ENCODE results near the gene B4GALT2.

The B4GALT2 gene

DNA sequence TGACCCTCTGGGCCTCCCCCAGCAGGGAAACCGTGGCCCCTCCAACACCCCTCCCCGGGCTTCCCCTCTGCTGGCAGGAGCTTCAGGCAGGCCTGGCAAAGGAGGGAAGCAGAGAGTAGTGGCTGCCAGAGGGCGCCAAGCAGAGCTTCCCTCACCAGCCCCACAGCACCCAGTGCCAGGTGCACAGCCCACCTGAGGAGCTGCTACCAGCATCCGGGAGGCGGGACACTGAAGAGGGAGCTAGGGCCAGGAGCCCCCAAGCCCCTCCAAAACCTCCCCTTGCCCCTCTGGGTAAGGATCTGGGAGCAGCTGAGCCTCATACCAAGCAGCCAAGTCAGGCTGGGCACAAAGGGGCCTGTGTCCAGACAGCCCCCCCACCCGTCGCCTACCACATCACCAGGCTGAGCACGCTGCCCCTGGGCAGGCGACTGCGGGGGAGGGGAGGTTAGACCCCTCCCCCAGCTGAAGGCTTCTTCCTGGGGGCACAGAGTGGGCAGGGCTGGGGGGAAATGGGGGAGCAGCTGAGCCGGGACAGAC lies 32.0 kb downstream of the B4GALT2 start:
- peaks cover 7% of the 10 kb centered on the region for H3K27me3 ChIP-seq
- H3K27ac ChIP-seq: no peak overlapping the region
- no peaks in the 10 kb centered on the region for H3K36me3 ChIP-seq
- H3K9me3 ChIP-seq: no peaks in the 10 kb centered on the region
- TF ChIP-seq, protein P1, sequence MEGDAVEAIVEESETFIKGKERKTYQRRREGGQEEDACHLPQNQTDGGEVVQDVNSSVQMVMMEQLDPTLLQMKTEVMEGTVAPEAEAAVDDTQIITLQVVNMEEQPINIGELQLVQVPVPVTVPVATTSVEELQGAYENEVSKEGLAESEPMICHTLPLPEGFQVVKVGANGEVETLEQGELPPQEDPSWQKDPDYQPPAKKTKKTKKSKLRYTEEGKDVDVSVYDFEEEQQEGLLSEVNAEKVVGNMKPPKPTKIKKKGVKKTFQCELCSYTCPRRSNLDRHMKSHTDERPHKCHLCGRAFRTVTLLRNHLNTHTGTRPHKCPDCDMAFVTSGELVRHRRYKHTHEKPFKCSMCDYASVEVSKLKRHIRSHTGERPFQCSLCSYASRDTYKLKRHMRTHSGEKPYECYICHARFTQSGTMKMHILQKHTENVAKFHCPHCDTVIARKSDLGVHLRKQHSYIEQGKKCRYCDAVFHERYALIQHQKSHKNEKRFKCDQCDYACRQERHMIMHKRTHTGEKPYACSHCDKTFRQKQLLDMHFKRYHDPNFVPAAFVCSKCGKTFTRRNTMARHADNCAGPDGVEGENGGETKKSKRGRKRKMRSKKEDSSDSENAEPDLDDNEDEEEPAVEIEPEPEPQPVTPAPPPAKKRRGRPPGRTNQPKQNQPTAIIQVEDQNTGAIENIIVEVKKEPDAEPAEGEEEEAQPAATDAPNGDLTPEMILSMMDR (IDR thresholded peaks at IDR 0.05): no peak
- H3K4me1 ChIP-seq (ENCODE audit: control insufficient read depth in 1 of 2, insufficient read depth in 1 of 2, low read depth in 1 of 2, low read length in 1 of 2): no peaks in the 10 kb centered on the region
- no peak overlapping the region for H3K4me3 ChIP-seq (ENCODE audit: low read depth in 1 of 2, low read length in 1 of 2)

GRCh38 chr1:44012404-44012803 lies 33.4 kb downstream of the B4GALT2 start:
- Histone ChIP-seq H3K36me3 (no peaks in the 10 kb centered on the region), H3K27ac (no peak overlapping the region), H3K27me3 (peaks cover 7% of the 10 kb centered on the region), H3K4me3 (ENCODE audit: low read depth in 1 of 2, low read length in 1 of 2) (no peak overlapping the region), H3K4me1 (ENCODE audit: control insufficient read depth in 1 of 2, insufficient read depth in 1 of 2, low read depth in 1 of 2, low read length in 1 of 2) (no peaks in the 10 kb centered on the region), H3K9me3 (no peaks in the 10 kb centered on the region)
- TF ChIP-seq, protein P1 (IDR thresholded peaks at IDR 0.05): no peak

- Histone ChIP-seq H3K4me1 (ENCODE audit: control insufficient read depth in 1 of 2, insufficient read depth in 1 of 2, low read depth in 1 of 2, low read length in 1 of 2) (no peaks in the 10 kb centered on the region), H3K27me3 (peaks cover 7% of the 10 kb centered on the region), H3K36me3 (no peaks in the 10 kb centered on the region), H3K27ac (no peak overlapping the region), H3K9me3 (no peaks in the 10 kb centered on the region), H3K4me3 (ENCODE audit: low read depth in 1 of 2, low read length in 1 of 2) (no peak overlapping the region)
- TF ChIP-seq, protein P1 (IDR thresholded peaks at IDR 0.05): no peak
These were observed 34.1 kb downstream of the B4GALT2 start for GRCh38 chr1:44012941-44013609.

DNA sequence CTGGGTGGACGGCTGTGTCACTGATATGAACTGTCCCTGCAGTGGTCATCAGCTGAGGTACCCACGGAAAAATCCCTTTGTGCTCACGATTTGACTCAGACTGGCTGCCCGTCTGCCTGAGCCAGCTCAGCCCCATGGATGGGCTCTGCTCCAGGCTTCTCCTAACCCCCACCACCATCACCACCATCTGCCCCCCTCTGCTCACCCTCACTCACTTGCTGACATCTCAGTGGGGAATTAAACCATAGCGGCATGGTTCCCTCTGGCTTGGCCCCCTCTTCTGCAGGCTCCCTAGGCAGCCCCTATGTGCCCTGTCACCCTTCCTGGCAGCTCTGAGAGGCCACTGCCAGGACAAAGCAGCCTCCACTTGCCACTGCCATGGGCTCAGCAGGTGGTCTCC lies 34.9 kb downstream of the B4GALT2 start:
- Histone ChIP-seq H3K36me3 (no peaks in the 10 kb centered on the region), H3K27ac (no peak overlapping the region)

GRCh38 chr1:44014365-44015104 lies 35.5 kb downstream of the B4GALT2 start:
- Histone ChIP-seq H3K4me1 (ENCODE audit: control insufficient read depth in 1 of 2, insufficient read depth in 1 of 2, low read depth in 1 of 2, low read length in 1 of 2) (no peaks in the 10 kb centered on the region), H3K27ac (no peak overlapping the region), H3K9me3 (no peaks in the 10 kb centered on the region), H3K36me3 (no peaks in the 10 kb centered on the region), H3K4me3 (ENCODE audit: low read depth in 1 of 2, low read length in 1 of 2) (no peak overlapping the region), H3K27me3 (peaks cover 7% of the 10 kb centered on the region)
- TF ChIP-seq, protein P1 (IDR thresholded peaks at IDR 0.05): no peak

More for the DNA sequence above, 34.9 kb downstream of the B4GALT2 start:
- TF ChIP-seq, protein P1 (IDR thresholded peaks at IDR 0.05): no peak
- Histone ChIP-seq H3K4me1 (ENCODE audit: control insufficient read depth in 1 of 2, insufficient read depth in 1 of 2, low read depth in 1 of 2, low read length in 1 of 2) (no peaks in the 10 kb centered on the region), H3K27me3 (peaks cover 7% of the 10 kb centered on the region), H3K4me3 (ENCODE audit: low read depth in 1 of 2, low read length in 1 of 2) (no peak overlapping the region), H3K9me3 (no peaks in the 10 kb centered on the region)
